A673 (cell line): ENCODE results near the gene FADD. TPM values are rescaled to one million over a fixed set of nuclear protein-coding genes. Genes with fewer than 3 reads are reported as not detected.

ENCODE experiments used
- BruUV-seq: library from RNA; stranded (reverse); fragments of 400-500 nt; replicated peaks from 2 replicates; lab custom pipeline; 2021; lab: Mats Ljungman, UMichigan
- CTCF ChIA-PET: fragments of 300-600 bp; sonication (Branson Sonifier 250); formaldehyde crosslinking; loops from one replicate; lab custom pipeline; 2022; ENCODE audit warnings: antibody characterized with exemption; lab: Charles Lee
- POLR2A ChIA-PET: fragments of 300-600 bp; sonication (Branson Sonifier 250); formaldehyde crosslinking; loops from one replicate; lab custom pipeline; 2022; ENCODE audit warnings: antibody characterized with exemption; ENCODE audit not compliant: low non-redundant PET; lab: Charles Lee
- DNase-seq: peaks from one replicate; pipeline ENCODE4 v3.0.0-alpha.2; 2015; ENCODE audit warnings: low spot score
- H3K27ac ChIP-seq: fragments of 200-600 bp; sonication (generic); 2 replicates; pipeline ENCODE4 v1.5.1; 2016; ENCODE audit warnings: mixed run types, low read depth, mild to moderate bottlenecking, mixed read lengths, antibody characterized with exemption, low read length; ENCODE audit not compliant: poor library complexity, severe bottlenecking
- H3K27me3 ChIP-seq: fragments of 200-600 bp; sonication (generic); replicated peaks from 2 replicates; pipeline ENCODE4 v1.6.1; 2017; ENCODE audit warnings: mixed run types, low read depth, mild to moderate bottlenecking, mixed read lengths, antibody characterized with exemption, low read length; ENCODE audit not compliant: insufficient read depth, poor library complexity
- H3K36me3 ChIP-seq: fragments of 200-600 bp; sonication (generic); 2 replicates; pipeline ENCODE4 v1.6.1; 2016; ENCODE audit warnings: mixed run types, mild to moderate bottlenecking, mixed read lengths, antibody characterized with exemption, low read length; ENCODE audit not compliant: insufficient read depth, poor library complexity, severe bottlenecking
- H3K4me1 ChIP-seq: fragments of 200-600 bp; sonication (generic); 2 replicates; pipeline ENCODE4 v1.6.1; 2017; ENCODE audit warnings: mixed run types, mild to moderate bottlenecking, mixed read lengths, antibody characterized with exemption, low read length; ENCODE audit not compliant: insufficient read depth, poor library complexity, severe bottlenecking
- H3K4me3 ChIP-seq: fragments of 200-600 bp; sonication (generic); 2 replicates; pipeline ENCODE4 v1.5.1; 2016; ENCODE audit warnings: low read depth, mixed run types, mild to moderate bottlenecking, mixed read lengths, low read length; ENCODE audit not compliant: poor library complexity, severe bottlenecking
- H3K9me3 ChIP-seq: fragments of 200-600 bp; sonication (generic); 2 replicates; pipeline ENCODE4 v1.6.1; 2016; ENCODE audit warnings: mixed run types, low read depth, mild to moderate bottlenecking, mixed read lengths, antibody characterized with exemption, low read length; ENCODE audit not compliant: poor library complexity, severe bottlenecking
- CTCF ChIP-seq: fragments of 300-800, 200-600 bp; sonication (generic); conservative IDR thresholded peaks from 2 replicates; pipeline ENCODE4 v1.5.1; 2017; ENCODE audit warnings: low read depth, mild to moderate bottlenecking, antibody characterized with exemption, low read length, moderate library complexity, mixed read lengths
- EZH2 ChIP-seq: fragments of 200-600 bp; sonication (generic); IDR thresholded peaks from 2 replicates; pipeline ENCODE4 v1.6.1; 2017; ENCODE audit warnings: borderline replicate concordance, low read depth, mild to moderate bottlenecking, mixed read lengths, antibody characterized with exemption, low read length; ENCODE audit not compliant: poor library complexity, severe bottlenecking
- intact Hi-C: fragments of 100-400 bp; cut with micrococcal nuclease; formaldehyde crosslinking; loops from one replicate; pipeline ENCODE4 v1.10.0; 2022; ENCODE audit not compliant: unreplicated experiment
- total RNA-seq: library from RNA; stranded (reverse); gene quantifications from 2 replicates; pipeline ENCODE4 v1.2.3, GENCODE V29; 2021

Gene FADD
- total RNA-seq, 1 experiment from 2014 or later: 62.7 TPM

GRCh38 chr11:70207531-70208131 lies 4.5 kb downstream of the FADD start:
- Histone ChIP-seq H3K36me3 (peaks cover 50% of the 10 kb centered on the region), H3K4me3 (no peak overlapping the region), H3K27ac (no peak overlapping the region), H3K4me1 (peaks cover 10% of the 10 kb centered on the region), H3K27me3 (no peaks in the 10 kb centered on the region), H3K9me3 (no peaks in the 10 kb centered on the region)
- no peak for DNase-seq
- ChIA-PET POLR2A (interaction anchor here (0.6 kb wide), 1 partner anchor 340 kb away, joined by 4 read pairs; no protein-coding TSS in a partner anchor), CTCF (no interaction called here)
- no TSS peak for BruUV-seq
- intact Hi-C loops: no loop called here
- no peak for TF ChIP-seq CTCF
- TF ChIP-seq EZH2: no peak

- Histone ChIP-seq H3K9me3 (no peaks in the 10 kb centered on the region), H3K27ac (no peak overlapping the region), H3K27me3 (no peaks in the 10 kb centered on the region), H3K4me1 (peaks cover 9% of the 10 kb centered on the region), H3K36me3 (peaks cover 50% of the 10 kb centered on the region), H3K4me3 (no peak overlapping the region)
- intact Hi-C loops: no loop called here
- ChIA-PET CTCF (no interaction called here), POLR2A (no interaction called here)
- TF ChIP-seq EZH2: no peak
- TF ChIP-seq CTCF: no peak
- BruUV-seq: no TSS peak
- no peak for DNase-seq
Measured at GRCh38 chr11:70209391-70209912, 6.4 kb downstream of the FADD start.

DNA sequence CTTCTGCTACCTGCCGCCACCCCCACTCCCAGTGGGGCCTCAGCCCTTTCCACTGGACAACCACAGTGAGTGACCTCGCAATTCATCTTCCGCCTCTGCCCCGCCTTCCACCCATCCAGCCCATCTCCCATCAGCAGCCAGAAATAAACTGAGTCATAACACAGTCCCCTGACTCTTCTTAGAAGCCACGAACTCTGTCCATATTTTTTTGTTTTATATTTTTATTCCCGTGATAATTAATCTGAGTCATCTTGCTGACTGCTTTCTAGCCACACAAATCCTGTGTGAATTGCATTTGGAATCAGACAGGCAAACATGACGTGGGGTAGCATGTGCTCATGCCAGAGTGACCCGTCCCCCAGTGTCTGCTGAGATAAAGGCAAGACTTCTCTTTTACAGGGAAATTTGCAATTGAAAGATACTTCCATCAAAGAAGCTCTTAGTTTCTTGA lies 7.0 kb downstream of the FADD start:
- H3K4me1 ChIP-seq: peaks cover 2% of the 10 kb centered on the region
- H3K36me3 ChIP-seq: peaks cover 44% of the 10 kb centered on the region
- no TSS peak for BruUV-seq
- no peak overlapping the region for H3K4me3 ChIP-seq
- intact Hi-C loops: no loop called here
- ChIA-PET CTCF (no interaction called here), POLR2A (no interaction called here)
- no peaks in the 10 kb centered on the region for H3K27me3 ChIP-seq
- peak overlapping the region; percentile 22 for H3K27ac ChIP-seq
- no peak for DNase-seq
- TF ChIP-seq CTCF: no peak
- no peaks in the 10 kb centered on the region for H3K9me3 ChIP-seq
